ENCODE results near the gene HAGHL.

HAGHL gene

DNA sequence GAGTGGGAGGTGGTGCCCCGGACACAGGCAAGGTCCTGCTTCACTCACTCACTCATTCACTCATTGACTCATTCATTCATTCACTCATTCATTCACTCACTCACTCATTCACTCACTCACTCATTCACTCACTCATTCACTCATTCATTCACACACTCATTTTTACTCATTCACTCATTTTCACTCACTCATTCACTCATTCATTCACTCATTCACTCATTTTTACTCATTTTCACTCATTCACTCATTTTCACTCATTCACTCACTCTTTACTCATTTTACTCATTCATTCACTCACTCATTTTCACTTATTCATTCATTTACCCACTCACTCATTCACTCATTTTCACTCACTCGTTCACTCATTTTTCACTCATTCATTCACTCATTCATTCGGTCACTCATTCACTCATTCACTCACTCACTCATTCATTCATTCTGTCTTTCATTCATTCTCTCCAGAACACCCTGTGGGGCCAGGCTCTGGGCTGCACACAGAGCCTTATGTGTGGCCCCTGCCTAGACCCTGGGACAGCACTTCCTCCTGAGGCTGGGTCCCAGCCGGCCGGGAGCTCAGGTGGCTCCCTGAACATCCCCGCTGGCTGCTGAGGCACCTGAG is 52.1 kb downstream of the HAGHL start:
- TF ChIP-seq GATA2 (IDR thresholded peaks at IDR 0.05; ENCODE audit: low read depth, low read length) (no peak), GATA3 (IDR thresholded peaks at IDR 0.05; ENCODE audit: low read depth, low read length) (no peak)
